ENCODE measurements around the gene FBXO17. TPM values are rescaled to one million over a fixed set of nuclear protein-coding genes. Genes with fewer than 3 reads are reported as not detected.

FBXO17 gene
- total and polyA plus RNA-seq, 2 donors (not counting 3 experiments of a cell fraction or from before 2014, with no cell fraction given), result 21.8 to 23.8 TPM

DNA sequence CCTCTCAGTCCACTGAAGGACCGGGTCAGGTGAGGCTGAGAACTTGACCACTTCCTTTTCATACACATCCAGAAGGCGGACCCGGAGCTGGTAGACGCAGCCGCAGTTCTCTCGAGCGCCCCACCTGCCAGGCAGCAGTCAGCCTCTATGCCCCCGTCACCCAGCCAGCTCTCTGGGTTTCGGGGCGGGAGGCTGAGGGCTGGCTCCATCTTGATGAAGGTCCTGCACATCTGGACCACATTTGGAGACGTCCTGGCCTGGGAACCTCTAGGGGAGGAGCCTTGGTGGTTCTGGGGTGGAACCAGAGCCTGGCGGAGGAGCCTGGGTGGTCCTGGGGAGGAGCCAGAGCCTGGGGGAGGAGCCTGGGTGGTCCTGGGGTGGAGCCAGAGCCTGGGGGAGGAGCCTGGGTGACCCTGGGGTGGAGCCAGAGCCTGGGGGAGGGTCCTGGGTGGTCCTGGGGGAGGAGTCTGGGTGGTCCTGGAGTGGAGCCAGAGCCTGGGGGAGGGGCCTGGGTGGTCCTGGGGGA lies 30.5 kb downstream of the FBXO17 start:
- TF ChIP-seq EZH2 (IDR thresholded peaks at IDR 0.05; ENCODE audit: borderline replicate concordance, low read depth, low read length, severe bottlenecking), result no peak
- TF ChIP-seq POLR2AphosphoS5 (IDR thresholded peaks at IDR 0.05; ENCODE audit: insufficient read depth, low read depth, low read length), result no peak
- no peak for TF ChIP-seq CTCF (IDR thresholded peaks at IDR 0.05; ENCODE audit: extremely low read depth in 1 of 2, insufficient read depth in 1 of 2, low read depth in 1 of 2, low read length in 2 of 2)
- TF ChIP-seq POLR2A (IDR thresholded peaks at IDR 0.05; ENCODE audit: low read depth, low read length), result no peak
- TF ChIP-seq MAX (IDR thresholded peaks at IDR 0.05; ENCODE audit: insufficient read depth, insufficient read length), result no peak
- no peak for TF ChIP-seq JUN (IDR thresholded peaks at IDR 0.05; ENCODE audit: borderline replicate concordance, insufficient read depth, insufficient read length, low read depth)
- TF ChIP-seq FOS (IDR thresholded peaks at IDR 0.05; ENCODE audit: borderline replicate concordance, insufficient read depth, low read length), result no peak
- no peak for TF ChIP-seq MYC (IDR thresholded peaks at IDR 0.05; ENCODE audit: low read depth, low read length)
- no peak for TF ChIP-seq GATA2 (IDR thresholded peaks at IDR 0.05; ENCODE audit: insufficient read depth, insufficient read length, low read depth, low read length)
- no peak overlapping the region for H3K9ac ChIP-seq (replicated peaks; ENCODE audit: extremely low read depth, insufficient read depth, low read length)
- H3K4me2 ChIP-seq (ENCODE audit: insufficient read depth, low read length), result no peak overlapping the region
- no peaks in the 10 kb centered on the region for H3K27me3 ChIP-seq (ENCODE audit: control insufficient read depth in 2 of 2, insufficient read depth in 2 of 2, low read length in 2 of 2)
- peaks cover 0 to 2% of the 10 kb centered on the region in 2 experiments for H3K36me3 ChIP-seq (ENCODE audit: control insufficient read depth in 2 of 2, extremely low read depth in 1 of 2, insufficient read depth in 2 of 2, low read length in 2 of 2)
- H3K4me3 ChIP-seq (replicated peaks in 1 of 3; ENCODE audit: insufficient read depth in 1 of 3, low read depth in 1 of 3, low read length in 3 of 3), result no peak overlapping the region
- H3K27ac ChIP-seq (ENCODE audit: insufficient read depth, low read depth, low read length), result no peak overlapping the region
- H4K20me1 ChIP-seq (replicated peaks; ENCODE audit: control insufficient read depth, extremely low read depth, insufficient read depth, low read length), result no peaks in the 10 kb centered on the region
- no peak overlapping the region for H2AFZ ChIP-seq (ENCODE audit: low read depth, low read length)
- no peaks in the 10 kb centered on the region for H3K9me3 ChIP-seq (replicated peaks; ENCODE audit: control insufficient read depth, insufficient read depth, low read length)
- dilution Hi-C loops (cut with MboI; ENCODE audit: extremely low pct_ligation_motif_present, low sequenced_read_pairs) (no loop called here), intact Hi-C loops (cut with micrococcal nuclease) (no loop called here)
- ChIA-PET POLR2A (no interaction called here), CTCF (interaction anchor here (0.9 kb wide), 1 partner anchor 15 kb away, joined by 3 read pairs; the partner anchor contains the start of genes MRPS12 and SARS2)
- BruUV-seq (replicated peaks), result no TSS peak
- FAIRE-seq (no peak), DNase-seq (ENCODE audit: low read depth, low spot score) (no peak)
- H3K9me1 ChIP-seq (replicated peaks; ENCODE audit: control insufficient read depth, extremely low read depth, insufficient read depth, low read length), result no peaks in the 10 kb centered on the region
- peaks cover 4% of the 10 kb centered on the region for H3K4me1 ChIP-seq (ENCODE audit: control insufficient read depth, extremely low read depth, insufficient read depth, low read length)
- H3K79me2 ChIP-seq (ENCODE audit: control insufficient read depth, insufficient read depth, low read length), result no peaks in the 10 kb centered on the region

All from endothelial cell of umbilical vein (primary cell).